ENCODE measurements around the gene OR51M1.

The OR51M1 gene

GRCh38 chr11:5405173-5405572 lies 21.6 kb downstream of the OR51M1 start:
- no peak overlapping the region for H2AFZ ChIP-seq (ENCODE audit: low read depth, low read length)
- TF ChIP-seq CTCF (IDR thresholded peaks at IDR 0.05; ENCODE audit: low read depth, low read length) = no peak
- H3K4me3 ChIP-seq (ENCODE audit: low read length) = no peak overlapping the region
- H3K79me2 ChIP-seq (ENCODE audit: low read length) = no peaks in the 10 kb centered on the region
- peaks cover 28% of the 10 kb centered on the region for H3K27me3 ChIP-seq (ENCODE audit: low read depth, low read length)
- no peak overlapping the region for H3K4me2 ChIP-seq (ENCODE audit: low read length)
- H3K27ac ChIP-seq (ENCODE audit: low read length) = no peak overlapping the region
- no peaks in the 10 kb centered on the region for H3K9me3 ChIP-seq (ENCODE audit: insufficient read depth, low read length)
- no peak overlapping the region for H3K9ac ChIP-seq (ENCODE audit: low read length)
- H3K4me1 ChIP-seq (ENCODE audit: low read length) = no peaks in the 10 kb centered on the region
- no peaks in the 10 kb centered on the region for H4K20me1 ChIP-seq (ENCODE audit: insufficient read depth, low read length)
- no peaks in the 10 kb centered on the region for H3K36me3 ChIP-seq (replicated peaks; ENCODE audit: low read depth, low read length)

GRCh38 chr11:5420993-5421392 lies 37.4 kb downstream of the OR51M1 start:
- no peak for TF ChIP-seq EZH2phosphoT487 (IDR thresholded peaks at IDR 0.05; ENCODE audit: low read depth)
- no peak for TF ChIP-seq CTCF (IDR thresholded peaks at IDR 0.05; ENCODE audit: low read depth, low read length)
- Histone ChIP-seq H3K36me3 (replicated peaks; ENCODE audit: low read depth, low read length) (no peaks in the 10 kb centered on the region), H3K27ac (ENCODE audit: low read length) (no peak overlapping the region), H3K4me3 (ENCODE audit: low read length) (no peak overlapping the region), H3K9ac (ENCODE audit: low read length) (no peak overlapping the region), H3K4me1 (ENCODE audit: low read length) (no peaks in the 10 kb centered on the region), H4K20me1 (ENCODE audit: insufficient read depth, low read length) (no peaks in the 10 kb centered on the region), H3K27me3 (ENCODE audit: low read depth, low read length) (peaks cover 14% of the 10 kb centered on the region), H3K9me3 (ENCODE audit: insufficient read depth, low read length) (no peaks in the 10 kb centered on the region), H3K79me2 (ENCODE audit: low read length) (no peaks in the 10 kb centered on the region), H3K4me2 (ENCODE audit: low read length) (no peak overlapping the region), H2AFZ (ENCODE audit: low read depth, low read length) (no peak overlapping the region)

GRCh38 chr11:5421811-5422210 lies 38.2 kb downstream of the OR51M1 start, which contains the start of gene OR51Q1:
Gene OR51Q1 (plus strand): TSS chr11:5422111. CDS start chr11:5422201, 90 bp downstream.
- peaks cover 21% of the 10 kb centered on the region for H3K27me3 ChIP-seq (ENCODE audit: low read depth, low read length)
- no peaks in the 10 kb centered on the region for H3K9me3 ChIP-seq (ENCODE audit: insufficient read depth, low read length)
- no peaks in the 10 kb centered on the region for H3K4me1 ChIP-seq (ENCODE audit: low read length)
- H3K79me2 ChIP-seq (ENCODE audit: low read length) = no peaks in the 10 kb centered on the region
- no peaks in the 10 kb centered on the region for H4K20me1 ChIP-seq (ENCODE audit: insufficient read depth, low read length)
- H3K27ac ChIP-seq (ENCODE audit: low read length) = no peak within 1 kb of the TSS
- no peak within 1 kb of the TSS for H3K4me2 ChIP-seq (ENCODE audit: low read length)
- no peak within 1 kb of the TSS for H2AFZ ChIP-seq (ENCODE audit: low read depth, low read length)
- no peak within 1 kb of the TSS for H3K4me3 ChIP-seq (ENCODE audit: low read length)
- H3K36me3 ChIP-seq (replicated peaks; ENCODE audit: low read depth, low read length) = no peaks in the 10 kb centered on the region
- TF ChIP-seq CTCF (IDR thresholded peaks at IDR 0.05; ENCODE audit: low read depth, low read length) (no peak), EZH2phosphoT487 (IDR thresholded peaks at IDR 0.05; ENCODE audit: low read depth) (no peak)
- H3K9ac ChIP-seq (ENCODE audit: low read length) = no peak within 1 kb of the TSS

GRCh38 chr11:5423131-5423530 lies 39.5 kb downstream of the OR51M1 start:
- Histone ChIP-seq H3K9me3 (ENCODE audit: insufficient read depth, low read length) (no peaks in the 10 kb centered on the region), H2AFZ (ENCODE audit: low read depth, low read length) (no peak overlapping the region), H3K4me1 (ENCODE audit: low read length) (no peaks in the 10 kb centered on the region), H3K9ac (ENCODE audit: low read length) (no peak overlapping the region), H3K4me3 (ENCODE audit: low read length) (no peak overlapping the region), H3K27me3 (ENCODE audit: low read depth, low read length) (peaks cover 22% of the 10 kb centered on the region), H3K36me3 (replicated peaks; ENCODE audit: low read depth, low read length) (no peaks in the 10 kb centered on the region), H3K4me2 (ENCODE audit: low read length) (no peak overlapping the region), H3K79me2 (ENCODE audit: low read length) (no peaks in the 10 kb centered on the region), H3K27ac (ENCODE audit: low read length) (no peak overlapping the region), H4K20me1 (ENCODE audit: insufficient read depth, low read length) (no peaks in the 10 kb centered on the region)
- no peak for TF ChIP-seq CTCF (IDR thresholded peaks at IDR 0.05; ENCODE audit: low read depth, low read length)
- TF ChIP-seq EZH2phosphoT487 (IDR thresholded peaks at IDR 0.05; ENCODE audit: low read depth) = no peak
